GM19035 (cell line): ENCODE measurements around the gene C21orf91.

Experiments used
- ATAC-seq: cut with Tn5 transposase; IDR thresholded peaks from one replicate; pipeline ENCODE4 v1.9.1; 2021; ENCODE audit not compliant: unreplicated experiment

The C21orf91 gene

GRCh38 chr21:17798796-17799195 lies 20.4 kb downstream of the C21orf91 start:
- no peak for ATAC-seq

- ATAC-seq = no peak
These were observed 21.2 kb downstream of the C21orf91 start for GRCh38 chr21:17797967-17798366.

GRCh38 chr21:17796503-17796902 lies 22.7 kb downstream of the C21orf91 start:
- ATAC-seq = no peak

GRCh38 chr21:17796037-17796403 lies 23.1 kb downstream of the C21orf91 start:
- no peak for ATAC-seq

- no peak for ATAC-seq
These were observed 23.8 kb downstream of the C21orf91 start for GRCh38 chr21:17795146-17796036.

GRCh38 chr21:17794518-17795145 lies 24.5 kb downstream of the C21orf91 start:
- ATAC-seq = no peak

- peak; percentile 52 for ATAC-seq
These were observed 25.7 kb downstream of the C21orf91 start for GRCh38 chr21:17793246-17794123.

GRCh38 chr21:17789656-17790055 lies 29.5 kb downstream of the C21orf91 start:
- no peak for ATAC-seq

GRCh38 chr21:17789069-17789468 lies 30.1 kb downstream of the C21orf91 start:
- no peak for ATAC-seq

- ATAC-seq = no peak
These were observed 32.3 kb downstream of the C21orf91 start for GRCh38 chr21:17786851-17787181.

- no peak for ATAC-seq
These were observed 32.9 kb downstream of the C21orf91 start for GRCh38 chr21:17786071-17786850.

- no peak for ATAC-seq
These were observed 33.8 kb downstream of the C21orf91 start for GRCh38 chr21:17785403-17785788.

- peak; percentile 50 for ATAC-seq
These were observed 34.4 kb downstream of the C21orf91 start for GRCh38 chr21:17784604-17785402.

GRCh38 chr21:17784180-17784598 lies 35.0 kb downstream of the C21orf91 start:
- ATAC-seq = peak; percentile 44

GRCh38 chr21:17783481-17784179 lies 35.5 kb downstream of the C21orf91 start:
- peak; percentile 36 for ATAC-seq

- no peak for ATAC-seq
These were observed 36.2 kb downstream of the C21orf91 start for GRCh38 chr21:17783003-17783402.

GRCh38 chr21:17782051-17782450 lies 37.1 kb downstream of the C21orf91 start:
- ATAC-seq = no peak

GRCh38 chr21:17781524-17781923 lies 37.6 kb downstream of the C21orf91 start:
- ATAC-seq = no peak

GRCh38 chr21:17780539-17780938 lies 38.6 kb downstream of the C21orf91 start:
- peak; percentile 32 for ATAC-seq
